Gastroesophageal sphincter (tissue), 3 donors: ENCODE results near the gene DUSP5.

ENCODE experiments used
- CTCF ChIP-seq, 4 experiments: fragments of 200-600 bp in 2 of 4; fragments of 450-650 bp in 2 of 4; sonication (generic) in 1 of 4; IDR thresholded peaks; one replicate each; pipeline ENCODE4 v1.5.1; 2017 to 2019; ENCODE audit warnings: antibody characterized with exemption in 4 of 4, mild to moderate bottlenecking in 2 of 4, moderate library complexity in 2 of 4
- EP300 ChIP-seq: sonication (generic); formaldehyde crosslinking; IDR thresholded peaks from one replicate; pipeline ENCODE4 v1.6.1; 2017; ENCODE audit warnings: antibody characterized with exemption, mild to moderate bottlenecking
- POLR2A ChIP-seq, 2 donors: fragments of 450-650 bp; IDR thresholded peaks; one replicate each; pipeline ENCODE4 v1.6.1; 2017; ENCODE audit warnings: antibody characterized with exemption in 2 of 2, mild to moderate bottlenecking in 2 of 2, moderate library complexity in 1 of 2
- POLR2AphosphoS5 ChIP-seq: sonication (generic); formaldehyde crosslinking; IDR thresholded peaks from one replicate; pipeline ENCODE4 v1.6.1; 2017; ENCODE audit warnings: antibody characterized with exemption

- TF ChIP-seq CTCF (IDR thresholded peaks at IDR 0.05) (no peak), POLR2A (IDR thresholded peaks at IDR 0.05) (no peak), POLR2AphosphoS5 (peak; percentile 49), EP300 (no peak)
Observed at GRCh38 chr10:110512461-110513187, 14.9 kb downstream of the DUSP5 start.
